ENCODE data around the gene SERPINI2.
"Not testable (repeated sequence)": the region's sequence is repeated elsewhere in the genome, so short reads cannot be mapped to it uniquely, and the experiment has no call there.

SERPINI2 gene

DNA sequence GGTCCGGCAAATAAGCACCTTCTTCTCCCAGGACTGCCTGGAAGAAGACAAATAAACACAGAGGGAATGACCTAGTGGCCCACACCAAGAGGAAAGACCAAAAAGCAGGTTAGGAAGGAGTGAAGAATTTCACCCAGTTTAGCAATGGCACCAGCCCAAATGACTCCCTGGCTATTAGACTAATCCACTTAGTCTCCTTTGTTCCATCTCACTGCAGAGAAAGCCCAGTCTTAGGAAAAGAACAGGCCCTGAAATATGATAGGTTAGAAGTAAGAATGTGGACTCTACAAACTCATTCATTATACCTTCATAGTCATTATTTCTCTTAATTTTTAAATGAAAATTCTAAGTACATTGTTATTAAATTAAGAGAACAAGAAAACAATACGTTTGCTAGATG is 23.2 kb downstream of the SERPINI2 start:
- no peak for DNase-seq (ENCODE audit: low read depth in 3 of 3)

DNA sequence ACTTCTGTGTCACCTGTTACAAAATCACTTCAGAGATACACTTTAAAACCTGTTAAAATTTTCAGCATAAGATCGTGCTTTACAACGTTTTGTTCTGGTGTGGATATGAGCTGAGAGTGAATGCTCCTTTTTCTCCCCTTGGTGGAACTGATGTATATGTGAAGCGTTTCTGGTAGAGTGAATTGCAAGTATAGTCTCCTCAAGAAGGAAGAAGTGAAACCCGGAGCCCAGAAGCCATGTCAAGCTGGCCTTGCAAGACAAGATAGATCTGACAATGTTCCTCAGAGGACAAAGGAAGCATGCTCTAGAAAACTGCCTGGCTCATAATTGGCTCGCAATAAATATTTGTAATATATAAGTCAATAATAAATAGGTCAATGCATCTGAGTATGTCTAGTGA is 23.6 kb downstream of the SERPINI2 start:
- no peak for DNase-seq (ENCODE audit: low read depth in 3 of 3)

DNA sequence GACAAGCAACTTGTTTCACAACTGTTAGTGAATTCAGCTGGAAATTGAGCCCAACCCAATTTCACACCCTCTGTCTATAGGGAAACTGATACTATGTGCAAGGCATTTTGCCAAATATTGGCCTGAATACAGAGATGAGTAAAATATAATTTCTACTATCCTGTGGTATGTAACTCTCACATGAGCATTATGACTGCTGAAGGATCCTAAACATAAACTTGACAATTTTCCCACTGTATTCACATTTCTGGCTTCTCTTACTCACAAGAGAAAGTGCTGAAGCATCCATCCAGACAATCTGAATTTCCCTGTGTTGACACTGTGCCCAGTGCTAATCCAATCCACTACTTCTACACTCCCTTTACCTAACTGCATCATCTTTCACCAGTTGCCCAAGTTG is 28.4 kb downstream of the SERPINI2 start:
- DNase-seq (ENCODE audit: low read depth in 3 of 3), result no peak

DNA sequence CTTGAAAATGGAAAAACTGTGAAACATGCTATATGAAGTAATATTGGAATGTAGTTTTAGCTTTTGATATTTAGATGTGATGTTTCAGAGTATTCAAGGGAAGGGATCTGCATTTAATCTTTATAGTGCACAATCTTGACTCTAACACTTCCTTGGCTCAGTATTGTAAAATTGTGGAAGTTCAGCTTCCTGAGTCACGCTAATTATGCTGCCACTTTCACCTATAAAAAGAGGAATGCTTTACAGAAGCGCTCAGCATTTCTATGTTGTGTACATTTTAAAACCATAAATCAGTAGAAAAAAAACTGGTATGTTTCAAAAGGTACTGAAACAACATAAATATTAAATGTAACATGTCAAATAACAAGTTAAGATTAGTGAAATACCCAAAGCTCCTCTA is 32.6 kb downstream of the SERPINI2 start:
- no peak for DNase-seq (ENCODE audit: low read depth in 3 of 3)

DNA sequence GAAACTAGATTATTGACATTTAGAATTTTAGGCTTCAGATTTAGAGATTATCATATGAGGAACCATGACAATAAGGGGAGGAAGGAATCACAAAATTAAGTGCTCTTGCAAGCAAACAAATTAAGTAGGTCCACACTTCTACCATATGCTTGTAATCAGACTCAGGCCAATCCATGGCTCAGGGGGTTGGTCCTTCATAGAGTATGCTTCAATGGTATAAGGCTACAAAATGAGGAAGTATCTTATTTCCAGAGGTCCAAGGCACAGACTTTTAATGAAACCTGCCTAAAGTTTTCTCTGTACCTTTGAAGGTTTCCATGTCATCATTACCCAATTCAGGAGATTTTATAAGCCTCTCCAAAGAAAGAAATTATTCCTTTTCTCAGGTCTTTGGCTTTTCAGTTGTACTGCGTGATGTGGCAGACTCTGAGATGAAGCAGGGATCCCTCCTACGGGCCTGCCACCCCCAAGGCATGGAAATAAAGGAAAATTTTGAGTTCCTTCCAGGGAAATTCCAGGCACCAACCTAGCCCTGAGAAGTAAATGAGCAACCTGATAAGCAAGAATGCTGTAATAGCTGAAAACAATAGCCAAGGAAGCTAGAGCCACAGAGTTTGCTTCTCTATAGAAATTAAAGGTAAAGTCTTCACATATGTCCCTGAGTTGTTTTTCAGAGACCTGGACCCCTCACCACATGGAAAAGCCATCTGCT is 36.3 kb downstream of the SERPINI2 start:
- no peak for DNase-seq (ENCODE audit: low read depth in 3 of 3)

DNA sequence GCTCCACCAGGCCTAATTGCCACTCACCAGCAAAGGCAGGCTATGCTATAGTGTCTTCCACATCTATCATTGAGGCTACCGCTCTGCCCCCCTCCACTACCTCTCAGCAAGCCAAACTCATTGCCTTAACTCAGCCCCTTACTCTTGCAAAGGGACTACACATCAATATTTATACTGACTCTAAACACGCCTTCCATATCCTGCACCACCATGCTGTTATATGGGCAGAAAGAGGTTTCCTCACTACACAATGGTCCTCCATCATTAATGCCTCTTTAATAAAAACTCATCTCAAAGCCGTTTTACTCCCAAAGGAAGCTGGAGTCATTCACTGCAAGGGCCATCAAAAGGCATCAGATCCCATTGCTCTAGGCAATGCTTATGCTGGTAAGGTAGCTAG is 46.9 kb downstream of the SERPINI2 start:
- DNase-seq (ENCODE audit: low read depth in 3 of 3), result not testable (repeated sequence)

DNA sequence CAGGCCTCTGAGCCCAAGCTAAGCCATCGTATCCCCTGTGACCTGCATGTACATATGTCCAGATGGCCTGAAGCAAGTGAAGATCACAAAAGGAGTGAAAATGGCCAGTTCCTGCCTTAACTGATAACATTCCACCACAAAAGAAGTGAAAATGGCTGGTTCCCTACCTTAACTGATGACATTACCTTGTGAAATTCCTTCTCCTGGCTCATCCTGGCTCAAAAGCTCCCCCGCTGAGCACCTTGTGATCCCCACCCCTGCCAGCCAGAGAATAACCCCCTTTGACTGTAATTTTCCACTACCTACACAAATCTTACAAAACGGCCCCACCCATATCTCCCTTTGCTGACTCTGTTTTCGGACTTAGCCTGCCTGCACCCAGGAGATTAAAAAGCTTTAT is 51.4 kb downstream of the SERPINI2 start:
- not testable (repeated sequence) for DNase-seq (ENCODE audit: low read depth in 3 of 3)

DNA sequence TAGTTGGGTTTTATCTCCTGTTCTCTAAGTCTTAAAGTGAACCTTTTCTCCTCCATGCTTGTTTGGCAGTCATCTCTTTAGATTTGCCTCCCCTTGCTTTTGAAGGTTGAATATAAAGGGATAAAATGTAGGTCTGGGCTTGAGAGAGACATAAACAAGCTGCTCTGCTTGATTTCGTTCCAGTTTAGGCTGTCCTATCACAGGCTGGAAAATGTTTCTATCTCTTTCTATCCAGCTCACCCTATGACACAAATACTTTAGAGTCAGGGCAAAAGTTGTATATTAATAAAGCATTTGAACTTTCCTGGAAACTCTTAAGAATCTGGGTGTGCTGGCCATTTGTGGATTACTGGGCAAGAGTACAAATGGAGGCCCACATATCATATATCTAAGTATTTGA is 64.2 kb downstream of the SERPINI2 start:
- DNase-seq (ENCODE audit: low read depth in 3 of 3), result no peak

DNA sequence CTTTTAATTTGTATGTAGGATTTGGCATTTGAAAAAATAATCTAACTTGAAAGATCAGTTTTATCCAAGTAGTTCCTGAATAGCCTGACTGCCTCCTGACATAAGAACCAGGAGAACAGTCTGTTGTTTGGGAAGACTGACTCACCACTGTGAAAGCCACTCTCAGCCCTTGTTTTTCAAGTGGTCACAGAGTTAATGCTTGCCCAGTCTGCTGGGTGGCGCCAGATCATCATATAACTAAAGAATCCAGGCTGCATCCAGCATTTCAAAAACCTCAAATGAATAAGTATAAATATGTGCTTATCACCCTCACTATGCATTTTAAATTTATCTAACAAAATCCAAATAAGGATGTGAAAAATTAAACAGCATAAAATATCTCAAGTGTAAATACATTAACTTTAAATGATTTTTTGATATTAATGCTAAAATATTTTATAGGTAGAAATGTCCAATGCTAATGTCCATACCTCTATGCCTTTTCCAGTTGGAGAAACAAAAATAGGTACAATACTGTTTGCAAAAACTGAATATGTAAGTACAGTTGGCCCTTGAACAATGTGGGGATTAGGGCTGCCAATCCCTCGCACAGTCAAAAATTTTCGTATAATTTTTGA is 66.9 kb downstream of the SERPINI2 start:
- DNase-seq (ENCODE audit: low read depth in 3 of 3), result no peak

DNA sequence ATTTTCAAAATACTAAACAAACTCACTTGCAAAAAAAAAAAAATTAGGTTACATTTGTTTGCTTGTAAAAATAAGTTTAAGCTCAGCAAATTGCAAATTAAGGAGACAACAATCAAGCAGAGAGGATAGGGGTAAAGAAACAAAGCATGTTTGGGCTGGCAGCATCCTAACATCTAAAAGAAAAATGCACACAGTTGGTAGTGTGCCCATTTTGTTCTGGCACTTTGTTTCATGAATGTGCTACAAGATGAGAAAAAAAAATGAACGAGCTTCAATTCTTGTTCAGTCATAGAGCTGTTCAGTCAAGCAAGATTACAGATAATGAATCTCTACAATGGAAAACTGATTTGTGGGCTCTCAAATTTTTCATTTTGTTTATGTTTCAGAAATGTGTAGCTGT is 76.0 kb downstream of the SERPINI2 start:
- DNase-seq (ENCODE audit: low read depth in 3 of 3), result no peak

DNA sequence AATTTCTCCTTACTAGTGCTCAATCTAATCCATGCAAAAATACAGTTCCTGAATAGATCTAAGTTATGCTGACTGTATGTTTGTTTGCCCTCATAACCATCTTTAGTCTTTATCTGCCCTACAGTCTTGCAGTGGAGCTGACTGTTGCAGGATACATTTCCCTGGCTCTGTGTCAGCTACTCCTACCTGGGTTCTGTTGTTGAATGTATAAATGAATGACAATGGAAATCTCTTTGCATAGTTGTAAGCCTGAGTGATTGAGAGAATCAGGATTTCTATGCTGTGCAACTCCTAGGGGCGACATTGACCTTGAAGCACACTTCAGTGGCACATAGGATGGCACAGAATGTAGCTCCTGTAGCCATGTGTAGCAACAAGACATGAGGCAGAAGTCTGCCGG is 77.8 kb downstream of the SERPINI2 start:
- no peak for DNase-seq (ENCODE audit: low read depth in 3 of 3)

DNA sequence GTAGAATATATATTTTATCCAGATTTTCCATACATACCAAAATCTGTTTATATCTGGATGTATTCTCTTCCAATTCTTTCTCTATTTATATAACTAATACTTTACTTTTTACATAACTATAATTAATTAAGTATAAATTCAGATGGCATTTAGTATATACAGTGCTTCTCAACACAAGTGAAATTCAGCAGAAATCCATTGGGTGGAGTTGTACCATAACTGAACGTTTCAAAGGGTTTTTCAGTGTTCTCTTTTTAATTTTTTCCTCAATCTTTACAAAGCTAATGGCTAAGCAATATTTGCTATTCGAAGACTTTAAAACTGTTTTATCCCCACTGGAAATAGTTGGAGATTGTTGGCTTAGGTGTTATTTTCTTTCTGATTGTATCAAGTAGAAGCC is 79.8 kb downstream of the SERPINI2 start:
- DNase-seq (ENCODE audit: low read depth in 3 of 3), result no peak
